ENCODE measurements around the gene ATXN1. TPM values are rescaled to one million over a fixed set of nuclear protein-coding genes. Genes with fewer than 3 reads are reported as not detected.
A peak's percentile ranks its signal among the peaks of the same experiment; 100 is the strongest.

Gene ATXN1
- total and polyA plus RNA-seq, 2 experiments from 2014 or later: 4.8 to 9.1 TPM

- Mint-ChIP-seq H3K27me3 (ENCODE audit: insufficient read depth, low read depth, poor library complexity) (peaks cover 1% of the 10 kb centered on the region), H3K4me1 (peaks cover 15% of the 10 kb centered on the region; the same call in 2 of the 3 replicates), H3K4me3 (no peak overlapping the region), H3K36me3 (ENCODE audit: low read depth) (no peaks in the 10 kb centered on the region; the same call in 2 of the 3 replicates), H3K27ac (no peak overlapping the region), H3K9me3 (peaks cover 11% of the 10 kb centered on the region; the same call in 2 of the 3 replicates)
- H3K36me3 ChIP-seq (ENCODE audit: insufficient read depth): no peaks in the 10 kb centered on the region
- ATAC-seq (no peak), DNase-seq (ENCODE audit: low spot score) (no peak)
- H3K4me2 ChIP-seq: peak overlapping the region; percentile 35
- TF ChIP-seq ETS1 (IDR thresholded peaks at IDR 0.05): no peak
- no peak for TF ChIP-seq REST (IDR thresholded peaks at IDR 0.05; ENCODE audit: unreplicated experiment)
- no peak for TF ChIP-seq EZH2 (IDR thresholded peaks at IDR 0.05; ENCODE audit: low read depth, unreplicated experiment)
- no peak overlapping the region for H3K27ac ChIP-seq (ENCODE audit: low read depth)
- H4K20me1 ChIP-seq (replicated peaks; ENCODE audit: insufficient read depth): no peaks in the 10 kb centered on the region
- no peak overlapping the region for H2AFZ ChIP-seq
- H3F3A ChIP-seq (replicated peaks; ENCODE audit: low read depth): no peaks in the 10 kb centered on the region
- H3K4me1 ChIP-seq (ENCODE audit: insufficient read depth): peaks cover 21% of the 10 kb centered on the region
- no peaks in the 10 kb centered on the region for H3K79me2 ChIP-seq (replicated peaks; ENCODE audit: insufficient read depth)
- H3K4me3 ChIP-seq: no peak overlapping the region
- no peaks in the 10 kb centered on the region for H3K27me3 ChIP-seq (ENCODE audit: insufficient read depth)
- H3K9me2 ChIP-seq (ENCODE audit: insufficient read depth): no peaks in the 10 kb centered on the region
Measured at GRCh38 chr6:16483315-16483875, 277.9 kb downstream of the ATXN1 start.

GRCh38 chr6:16482702-16483314 is 278.5 kb downstream of the ATXN1 start:
- Histone ChIP-seq H3K9me2 (ENCODE audit: insufficient read depth) (no peaks in the 10 kb centered on the region), H3K79me2 (replicated peaks; ENCODE audit: insufficient read depth) (no peaks in the 10 kb centered on the region), H3K4me3 (no peak overlapping the region), H4K20me1 (replicated peaks; ENCODE audit: insufficient read depth) (no peaks in the 10 kb centered on the region), H3F3A (replicated peaks; ENCODE audit: low read depth) (no peaks in the 10 kb centered on the region), H3K4me1 (ENCODE audit: insufficient read depth) (peaks cover 16% of the 10 kb centered on the region), H3K27ac (ENCODE audit: low read depth) (no peak overlapping the region), H3K4me2 (peak overlapping the region; percentile 35; the same call in 1 of the 2 replicates), H2AFZ (no peak overlapping the region), H3K27me3 (ENCODE audit: insufficient read depth) (no peaks in the 10 kb centered on the region), H3K36me3 (ENCODE audit: insufficient read depth) (no peaks in the 10 kb centered on the region)
- H3K9me3 Mint-ChIP-seq: peaks cover 11% of the 10 kb centered on the region; the same call in 2 of the 3 replicates
- H3K36me3 Mint-ChIP-seq (ENCODE audit: low read depth): no peaks in the 10 kb centered on the region; the same call in 2 of the 3 replicates
- H3K4me3 Mint-ChIP-seq: no peak overlapping the region
- DNase-seq (ENCODE audit: low spot score): no peak
- H3K4me1 Mint-ChIP-seq: peaks cover 9% of the 10 kb centered on the region; the same call in 2 of the 3 replicates
- ATAC-seq: no peak
- TF ChIP-seq NANOG (IDR thresholded peaks at IDR 0.05; ENCODE audit: borderline replicate concordance): no peak
- no peak for TF ChIP-seq REST (IDR thresholded peaks at IDR 0.05; ENCODE audit: unreplicated experiment)
- TF ChIP-seq CTCF (conservative IDR thresholded peaks at IDR 0.05; ENCODE audit: low read depth in 2 of 2): no peak
- TF ChIP-seq ETS1 (IDR thresholded peaks at IDR 0.05): no peak
- no peak for TF ChIP-seq EZH2phosphoT487 (IDR thresholded peaks at IDR 0.05; ENCODE audit: unreplicated experiment)
- TF ChIP-seq CREB1 (CRISPR knock-in tag; IDR thresholded peaks at IDR 0.05; ENCODE audit: low read depth): no peak
- no peak for TF ChIP-seq STAT1 (IDR thresholded peaks at IDR 0.05; ENCODE audit: unreplicated experiment)
- peaks cover 1% of the 10 kb centered on the region for H3K27me3 Mint-ChIP-seq (ENCODE audit: insufficient read depth, low read depth, poor library complexity)
- no peak overlapping the region for H3K27ac Mint-ChIP-seq

Data from GM23338 (cell line).